ENCODE results near the gene C1orf21.

GRCh38 chr1:184658055-184658454 lies 271.2 kb downstream of the C1orf21 start:
- TF ChIP-seq, protein P1, sequence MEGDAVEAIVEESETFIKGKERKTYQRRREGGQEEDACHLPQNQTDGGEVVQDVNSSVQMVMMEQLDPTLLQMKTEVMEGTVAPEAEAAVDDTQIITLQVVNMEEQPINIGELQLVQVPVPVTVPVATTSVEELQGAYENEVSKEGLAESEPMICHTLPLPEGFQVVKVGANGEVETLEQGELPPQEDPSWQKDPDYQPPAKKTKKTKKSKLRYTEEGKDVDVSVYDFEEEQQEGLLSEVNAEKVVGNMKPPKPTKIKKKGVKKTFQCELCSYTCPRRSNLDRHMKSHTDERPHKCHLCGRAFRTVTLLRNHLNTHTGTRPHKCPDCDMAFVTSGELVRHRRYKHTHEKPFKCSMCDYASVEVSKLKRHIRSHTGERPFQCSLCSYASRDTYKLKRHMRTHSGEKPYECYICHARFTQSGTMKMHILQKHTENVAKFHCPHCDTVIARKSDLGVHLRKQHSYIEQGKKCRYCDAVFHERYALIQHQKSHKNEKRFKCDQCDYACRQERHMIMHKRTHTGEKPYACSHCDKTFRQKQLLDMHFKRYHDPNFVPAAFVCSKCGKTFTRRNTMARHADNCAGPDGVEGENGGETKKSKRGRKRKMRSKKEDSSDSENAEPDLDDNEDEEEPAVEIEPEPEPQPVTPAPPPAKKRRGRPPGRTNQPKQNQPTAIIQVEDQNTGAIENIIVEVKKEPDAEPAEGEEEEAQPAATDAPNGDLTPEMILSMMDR (IDR thresholded peaks at IDR 0.05; ENCODE audit: low read depth, low read length, poor library complexity, severe bottlenecking) = no peak
- TF ChIP-seq EZH2phosphoT487 (IDR thresholded peaks at IDR 0.05; ENCODE audit: borderline replicate concordance, low read length) = no peak

Data from DOHH2 (cell line).